NCI-H1417 treated with DMSO at 0.1 percent for 48 hours (cell line): ENCODE data around the gene GGT5.
"Not testable (repeated sequence)": the region's sequence is repeated elsewhere in the genome, so short reads cannot be mapped to it uniquely, and the experiment has no call there.

Experiments used
- DNase-seq: peaks from one replicate; lab custom pipeline; 2025; lab: John Stamatoyannopoulos, UW

Gene GGT5

DNA sequence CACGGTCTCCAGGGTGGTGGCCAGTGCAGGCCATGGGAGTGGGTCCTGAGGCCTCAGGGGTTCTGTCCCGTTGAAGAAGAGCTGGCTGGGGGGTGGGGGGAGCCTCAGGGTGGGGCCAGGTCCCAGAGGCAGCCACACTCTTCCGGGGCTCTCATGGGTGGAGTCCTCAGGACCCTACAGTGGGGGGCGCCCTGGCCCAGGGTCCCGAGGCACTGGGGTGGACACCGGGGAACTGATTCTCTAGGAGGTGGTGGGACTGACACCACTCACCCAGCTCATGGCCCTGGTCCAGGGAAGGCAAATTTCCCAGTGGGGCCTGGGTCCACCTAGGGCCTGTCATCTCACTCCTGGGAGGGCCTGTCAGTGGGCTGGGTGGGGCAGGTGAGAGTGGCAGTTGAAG, 12.8 kb downstream of the GGT5 start:
- no peak for DNase-seq

DNA sequence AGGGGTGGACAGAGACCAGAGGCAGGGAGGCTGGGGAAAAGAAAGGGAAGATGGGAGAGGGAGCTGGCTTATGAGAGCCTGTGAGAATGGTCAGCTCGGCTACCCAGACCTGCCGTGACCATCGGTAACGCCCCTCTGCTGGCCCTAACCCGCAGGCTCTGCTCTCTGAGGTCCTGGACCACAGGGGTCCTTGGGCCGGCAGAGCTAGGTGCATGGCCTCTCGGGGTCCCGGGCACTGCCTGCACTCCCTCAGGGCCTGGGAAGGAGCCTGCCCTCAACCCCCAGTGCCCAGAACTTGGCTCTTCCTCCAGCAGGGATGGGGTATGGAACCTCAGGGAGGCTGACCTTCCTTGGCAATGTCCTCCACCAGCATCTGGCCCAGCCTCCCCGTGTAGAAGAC, 13.2 kb downstream of the GGT5 start:
- no peak for DNase-seq

GRCh38 chr22:24230911-24231656, 13.8 kb downstream of the GGT5 start:
- DNase-seq: no peak

DNA sequence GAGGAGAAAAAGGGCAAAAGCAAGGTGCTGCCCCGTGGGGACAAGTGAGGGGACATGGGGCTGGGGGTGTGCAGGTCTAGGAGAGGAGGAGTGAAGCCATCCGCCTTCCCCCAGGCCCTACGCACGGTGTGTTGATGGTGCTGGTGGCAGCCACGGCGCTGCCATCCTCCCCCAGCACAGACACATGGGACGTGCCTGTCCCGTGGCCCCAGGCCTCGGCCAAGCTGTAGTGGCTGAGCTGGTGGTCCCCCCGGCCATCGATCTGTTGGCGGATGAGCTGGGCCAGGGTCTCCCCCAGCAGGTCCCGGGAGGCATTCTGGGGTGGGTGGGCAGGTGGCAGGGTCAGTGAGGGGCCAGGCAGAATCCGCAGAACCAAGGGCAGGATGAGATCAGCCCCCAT, 18.9 kb downstream of the GGT5 start:
- no peak for DNase-seq

DNA sequence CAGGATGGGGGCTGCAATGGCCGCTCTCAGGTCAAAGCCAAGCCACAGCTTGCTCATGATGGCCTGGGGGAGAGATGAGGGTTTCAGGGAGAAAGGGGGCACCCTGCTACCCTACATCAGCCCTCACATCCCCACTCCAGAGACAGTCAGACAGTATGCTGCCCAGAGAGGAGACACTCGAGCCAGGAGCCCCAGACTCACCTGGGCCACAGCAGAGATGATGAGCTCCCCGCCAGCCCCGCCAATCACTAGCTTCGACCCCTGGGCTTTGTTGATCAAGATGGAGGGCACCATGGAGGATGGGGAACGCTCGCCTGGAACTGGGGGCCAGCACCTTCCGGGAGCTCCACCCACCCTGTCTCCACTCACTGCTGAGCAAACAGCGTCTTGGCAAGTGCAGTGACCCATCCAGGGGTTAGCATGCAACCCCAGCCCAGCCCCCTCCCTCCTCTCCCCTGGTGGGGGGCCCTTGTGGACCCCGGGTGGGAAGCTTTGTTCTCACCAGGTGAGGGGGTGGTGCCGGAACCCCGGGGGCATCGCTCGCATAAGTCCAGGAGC, 19.8 kb downstream of the GGT5 start:
- no peak for DNase-seq

GRCh38 chr22:24224468-24224867, 20.4 kb downstream of the GGT5 start:
- no peak for DNase-seq

GRCh38 chr22:24219750-24220149, 25.1 kb downstream of the GGT5 start:
- no peak for DNase-seq

DNA sequence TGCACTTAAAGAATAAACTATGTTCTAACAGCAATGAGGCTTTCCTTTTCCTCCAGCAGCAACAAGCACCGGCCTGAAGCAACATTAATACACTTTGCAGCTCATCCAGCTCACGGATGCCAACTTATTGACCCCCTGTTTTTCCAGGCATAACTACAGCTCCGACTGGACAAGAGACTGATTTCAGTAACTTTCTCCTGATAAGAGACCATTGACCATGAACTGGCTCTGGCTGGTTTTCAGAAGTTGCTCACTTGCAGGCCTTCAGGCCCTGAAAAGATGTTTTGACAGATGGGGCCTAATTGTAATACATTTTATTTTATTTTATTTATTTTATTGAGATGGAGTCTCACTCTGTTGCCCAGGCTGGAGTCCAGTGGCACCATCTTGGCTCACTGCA, 27.5 kb downstream of the GGT5 start:
- no peak for DNase-seq

DNA sequence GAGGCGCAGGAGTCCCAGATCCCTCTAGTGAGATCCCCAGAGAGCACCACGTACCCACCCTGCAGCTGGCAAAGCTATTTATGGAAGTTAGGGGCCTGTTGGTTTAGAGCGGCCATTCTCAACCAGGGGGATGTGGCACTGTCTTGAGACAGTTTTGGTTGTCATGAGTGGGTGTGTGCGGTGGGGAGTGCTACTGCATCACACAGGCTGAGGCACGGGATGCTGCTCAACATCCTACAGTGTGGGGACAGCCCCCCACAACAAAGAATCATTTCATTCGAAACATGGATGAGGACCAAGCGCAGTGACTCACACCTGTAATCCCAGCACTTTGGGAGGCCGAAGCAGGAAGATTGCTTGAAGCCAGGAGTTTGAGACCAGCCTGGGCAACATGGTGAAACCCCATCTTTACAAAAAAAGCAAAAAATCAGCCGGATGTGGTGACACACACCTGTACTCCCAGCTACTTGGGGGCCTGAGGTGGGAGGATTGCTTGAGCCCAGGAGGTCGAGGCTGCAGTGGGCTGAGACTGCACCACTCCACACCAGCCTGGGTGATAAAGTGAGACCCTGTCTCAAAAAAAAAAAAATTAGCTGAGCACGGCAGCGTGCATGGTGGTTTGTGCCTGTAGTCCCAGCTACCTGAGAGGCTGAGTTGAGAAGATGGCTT, 28.2 kb downstream of the GGT5 start:
- DNase-seq: no peak

DNA sequence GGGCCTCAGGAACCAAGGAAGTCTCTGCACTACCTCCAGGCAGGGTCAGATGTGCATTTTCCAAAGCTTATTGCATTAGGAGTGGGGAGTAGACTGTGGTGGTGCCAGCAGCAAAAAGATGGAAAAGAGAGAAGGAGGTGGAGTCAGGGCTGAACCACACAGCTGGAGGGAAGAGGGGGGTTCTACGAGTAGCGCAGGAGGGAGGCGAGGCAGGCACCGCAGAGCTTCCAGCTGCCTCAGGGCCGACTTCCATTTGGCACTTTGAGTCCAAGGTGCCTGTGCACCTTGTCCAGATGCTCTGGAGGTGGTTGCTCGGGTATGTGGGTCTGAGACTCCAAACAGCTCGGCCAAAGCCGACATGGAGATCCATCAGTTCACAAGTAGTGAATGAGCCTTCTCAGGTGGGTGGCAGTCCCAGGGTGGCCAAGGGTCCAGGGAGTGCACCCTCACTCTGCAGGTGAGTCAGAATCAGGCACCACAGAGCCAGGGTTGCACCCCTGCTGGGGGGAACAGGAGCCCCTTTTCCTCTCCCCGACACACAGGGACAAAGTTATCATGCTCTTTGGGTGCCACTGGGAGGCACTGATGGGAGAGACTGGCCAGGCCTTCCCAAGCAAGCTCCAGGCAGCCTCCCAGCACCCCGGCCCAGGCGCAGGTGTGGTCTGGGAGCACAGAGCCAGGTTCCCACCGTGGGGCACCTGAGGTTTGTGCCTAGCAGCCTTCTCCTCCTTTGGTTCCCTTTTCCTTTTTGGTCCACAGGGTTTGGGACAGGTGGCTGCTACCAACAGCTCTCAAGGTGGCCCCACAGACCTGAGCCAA, 30.2 kb downstream of the GGT5 start:
- DNase-seq: no peak

GRCh38 chr22:24213111-24213510, 31.8 kb downstream of the GGT5 start:
- DNase-seq: not testable (repeated sequence)

DNA sequence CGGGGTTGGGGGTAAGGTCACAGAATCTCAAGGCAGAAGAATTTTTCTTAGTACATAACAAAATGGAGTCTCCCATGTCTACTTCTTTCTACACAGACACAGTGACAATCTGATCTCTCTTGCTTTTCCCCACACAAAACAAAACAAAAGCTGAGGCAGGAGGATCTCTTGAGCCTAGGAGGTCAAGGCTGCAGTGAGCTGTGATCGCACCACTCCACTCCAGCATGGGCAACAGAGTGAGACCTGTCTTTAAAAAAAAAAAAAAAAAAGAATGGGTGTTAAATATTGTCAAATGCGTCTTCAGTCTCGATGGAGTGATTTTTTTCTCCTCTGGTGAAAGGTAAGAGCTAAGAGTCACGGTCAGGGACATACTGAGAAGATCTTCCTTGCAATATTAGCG, 33.2 kb downstream of the GGT5 start:
- DNase-seq: not testable (repeated sequence)

- DNase-seq: not testable (repeated sequence)
Measured at GRCh38 chr22:24210409-24210808, 34.5 kb downstream of the GGT5 start.

DNA sequence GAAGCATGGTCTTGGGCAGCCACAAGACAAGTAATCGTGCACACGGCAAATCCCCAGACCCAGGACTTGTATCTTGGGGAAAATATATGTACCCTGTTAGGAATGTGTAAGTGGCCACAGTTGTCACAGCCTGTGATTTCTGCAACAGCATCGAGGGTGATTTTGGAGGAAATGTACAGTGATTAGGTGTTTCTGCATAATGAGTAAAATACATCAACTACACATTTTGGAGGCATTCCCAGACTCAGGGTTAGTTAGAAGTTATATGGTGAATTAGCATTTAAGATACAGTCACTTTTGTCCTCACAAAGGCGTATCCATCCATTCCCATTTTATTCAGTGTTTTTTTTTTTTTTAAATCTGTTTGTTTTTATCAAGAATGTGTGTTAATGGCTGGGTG, 35.2 kb downstream of the GGT5 start:
- no peak for DNase-seq

DNA sequence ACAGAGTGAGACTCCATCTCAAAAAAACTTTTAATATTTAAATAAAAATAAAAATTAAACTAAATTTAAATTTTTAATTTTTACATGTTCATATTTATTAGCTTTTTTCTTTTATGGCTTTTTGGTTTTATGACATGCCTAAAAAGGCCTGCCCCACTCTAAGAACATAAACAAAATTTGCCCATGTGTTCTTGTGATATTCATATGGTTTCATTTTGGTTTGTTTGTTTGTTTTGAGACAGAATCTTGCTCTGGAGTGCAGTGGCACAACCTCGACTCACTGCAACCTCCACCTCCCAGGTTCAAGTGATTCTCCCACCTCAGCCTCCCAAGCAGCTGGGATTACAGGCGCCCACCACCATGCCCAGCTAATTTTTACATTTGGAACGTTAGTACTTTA, 35.9 kb downstream of the GGT5 start:
- DNase-seq: no peak

DNA sequence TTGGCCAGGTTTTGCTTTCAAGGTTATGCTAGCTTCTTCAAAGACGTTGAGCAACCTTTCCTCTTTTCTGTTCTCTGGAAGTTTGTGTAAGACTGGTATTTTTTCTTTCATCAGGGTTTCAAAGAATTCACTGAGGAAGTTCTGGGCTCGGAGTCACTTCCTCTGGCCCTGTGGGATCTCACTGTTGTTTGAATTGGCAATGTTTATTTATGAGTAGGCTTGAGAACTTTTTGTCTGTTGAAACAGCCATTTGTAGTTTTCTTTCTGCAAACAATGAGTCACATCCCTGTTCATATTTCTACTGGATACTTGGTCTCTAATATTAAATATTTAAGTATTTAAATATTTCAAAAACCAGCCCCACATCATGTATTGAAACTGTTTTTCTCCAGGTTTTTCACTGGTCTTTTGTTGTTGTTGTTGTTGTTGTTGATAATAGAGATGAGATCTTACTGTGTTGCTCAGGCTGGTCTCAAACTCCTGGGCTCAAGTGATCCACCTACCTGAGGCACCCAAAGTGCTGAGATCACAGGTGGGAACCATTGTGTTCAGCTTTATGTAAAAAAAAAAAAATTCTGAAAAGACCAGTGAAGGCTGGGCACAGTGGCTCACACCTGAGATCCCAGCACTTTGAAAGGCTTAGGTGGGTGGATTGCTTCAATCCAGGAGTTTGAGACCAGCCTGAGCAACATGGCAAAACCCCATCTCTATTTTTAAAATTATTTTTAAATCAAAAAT, 36.7 kb downstream of the GGT5 start:
- DNase-seq: no peak

GRCh38 chr22:24207264-24208011, 37.4 kb downstream of the GGT5 start:
- DNase-seq: no peak

GRCh38 chr22:24206460-24207263, 38.2 kb downstream of the GGT5 start:
- DNase-seq: not testable (repeated sequence)

- DNase-seq: no peak
Measured at GRCh38 chr22:24205438-24206195, 39.3 kb downstream of the GGT5 start.

DNA sequence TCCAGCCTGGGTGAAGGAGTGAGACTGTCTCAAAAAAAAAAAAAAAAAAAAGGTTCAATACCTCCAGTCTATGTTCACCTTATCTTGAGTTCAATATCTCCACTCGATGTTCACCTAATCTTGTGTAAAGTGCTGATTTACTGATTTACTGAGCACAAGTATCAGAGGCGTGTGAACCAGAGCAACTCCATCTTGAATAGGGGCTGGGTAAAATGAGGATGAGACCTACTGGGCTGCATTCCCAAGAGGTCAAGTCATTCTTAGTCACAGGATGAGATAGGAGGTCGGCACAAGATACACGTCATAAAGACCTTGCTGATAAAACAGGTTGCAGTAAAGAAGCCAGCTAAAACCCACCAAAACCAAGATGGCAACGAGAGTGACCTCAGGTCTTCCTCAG, 41.0 kb downstream of the GGT5 start:
- not testable (repeated sequence) for DNase-seq
